Fibroblast of lung (primary cell): Measurements from ENCODE around the gene ADAMTS17. TPM values are rescaled to one million over a fixed set of nuclear protein-coding genes. Genes with fewer than 3 reads are reported as not detected.
A peak's percentile ranks its signal among the peaks of the same experiment; 100 is the strongest.

ENCODE experiments used
- DNase-seq, 2 donors: peaks; one replicate each; pipeline versions ENCODE4 v3.0.0 to v3.0.0-alpha.2; 2010; ENCODE audit warnings: low read depth in 2 of 2
- H2AFZ ChIP-seq: 2 replicates; pipeline ENCODE4 v1.5.1; 2012; ENCODE audit warnings: low read length, control low read depth, inconsistent platforms
- H3K27ac ChIP-seq: 2 replicates; pipeline ENCODE4 v1.5.1; 2011; ENCODE audit warnings: low read length, control low read depth; ENCODE audit not compliant: insufficient read depth
- H3K27me3 ChIP-seq: 2 replicates; pipeline ENCODE4 v1.5.1; 2011; ENCODE audit warnings: mild to moderate bottlenecking, low read length; ENCODE audit not compliant: control insufficient read depth, insufficient read depth
- H3K36me3 ChIP-seq: 2 replicates; pipeline ENCODE4 v1.5.1; 2011; ENCODE audit warnings: low read length; ENCODE audit not compliant: control insufficient read depth, insufficient read depth
- H3K4me1 ChIP-seq: 2 replicates; pipeline ENCODE4 v1.5.1; 2011; ENCODE audit warnings: low read length; ENCODE audit not compliant: control insufficient read depth, insufficient read depth; ENCODE audit errors: extremely low read depth
- H3K4me2 ChIP-seq: 2 replicates; pipeline ENCODE4 v1.5.1; 2011; ENCODE audit warnings: low read length, control low read depth; ENCODE audit not compliant: insufficient read depth; ENCODE audit errors: extremely low read depth
- H3K4me3 ChIP-seq, 4 experiments: fragments of 200-600 bp in 1 of 4; sonication (generic) in 1 of 4; replicated peaks in 1 of 4; 2 replicates each; pipeline ENCODE4 v1.5.1; 2011 to 2016; ENCODE audit warnings: low read length in 4 of 4, low read depth in 3 of 4, mild to moderate bottlenecking in 3 of 4, control low read depth in 2 of 4, inconsistent platforms in 1 of 4, mixed read lengths in 1 of 4; ENCODE audit not compliant: insufficient read depth in 1 of 4; ENCODE audit errors: control extremely low read depth in 1 of 4
- H3K79me2 ChIP-seq: 2 replicates; pipeline ENCODE4 v1.5.1; 2012; ENCODE audit warnings: mild to moderate bottlenecking, low read length, inconsistent platforms; ENCODE audit not compliant: control insufficient read depth, insufficient read depth
- H3K9ac ChIP-seq: 2 replicates; pipeline ENCODE4 v1.5.1; 2011; ENCODE audit warnings: mild to moderate bottlenecking, low read length, control low read depth; ENCODE audit not compliant: insufficient read depth
- H3K9me3 ChIP-seq: 2 replicates; pipeline ENCODE4 v1.5.1; 2012; ENCODE audit warnings: low read depth, low read length; ENCODE audit not compliant: control insufficient read depth, insufficient read depth
- H4K20me1 ChIP-seq: 2 replicates; pipeline ENCODE4 v1.5.1; 2011; ENCODE audit warnings: low read length; ENCODE audit not compliant: control insufficient read depth, insufficient read depth; ENCODE audit errors: extremely low read depth
- CTCF ChIP-seq, 2 donors: IDR thresholded peaks in 1 of 2; conservative IDR thresholded peaks in 1 of 2; 1 replicate in 1 of 2; 2 replicates in 1 of 2; pipeline ENCODE4 v1.5.1; 2011 to 2012; ENCODE audit warnings: low read length in 2 of 2, control low read depth in 1 of 2, inconsistent platforms in 1 of 2, low read depth in 1 of 2, mild to moderate bottlenecking in 1 of 2
- EZH2 ChIP-seq: IDR thresholded peaks from 2 replicates; pipeline ENCODE4 v1.5.1; 2012; ENCODE audit warnings: low read length, control low read depth, mild to moderate bottlenecking; ENCODE audit errors: missing control alignments
- polyA plus RNA-seq, 2 donors: library from polyadenylated mRNA; depleted of rRNA in 1 of 2; stranded (reverse) in 1 of 2; unstranded in 1 of 2; fragments of >200 nt; gene quantifications; 2 replicates each; pipeline ENCODE4 v1.2.1, GENCODE V29; 2011 to 2012; ENCODE audit warnings: missing spikeins in 1 of 2
- total RNA-seq: library from RNA; depleted of rRNA; stranded (reverse); fragments of >200 nt; gene quantifications from 2 replicates; pipeline ENCODE4 v1.2.1, GENCODE V29; 2014

ADAMTS17 gene
- total and polyA plus RNA-seq, 2 donors (not counting 1 experiment from before 2014, with no cell fraction given), result 0.09 to 0.17 TPM

DNA sequence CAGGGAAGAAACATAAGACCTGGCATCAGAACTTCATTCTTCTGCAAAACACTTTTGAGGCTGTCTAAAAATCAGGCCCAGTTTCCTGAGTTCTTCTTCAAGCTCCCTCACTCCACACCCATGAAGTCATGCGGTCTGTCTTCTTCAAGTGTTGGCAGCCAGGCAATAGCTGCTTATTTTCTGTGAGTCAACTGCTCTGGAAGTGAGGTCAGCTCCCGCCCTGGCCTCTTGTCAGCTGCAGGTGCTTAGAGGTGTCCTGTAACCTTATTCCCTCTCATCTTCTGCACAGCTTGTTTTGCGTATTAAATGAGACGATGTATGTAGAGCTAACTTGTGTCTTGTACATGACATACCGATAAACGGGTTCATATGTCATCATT lies 226.1 kb downstream of the ADAMTS17 start:
- TF ChIP-seq EZH2 (no peak), CTCF (conservative IDR thresholded peaks at IDR 0.05 in 1 of 2, IDR thresholded peaks at IDR 0.05 in 1 of 2; ENCODE audit: low read depth in 1 of 2, low read length in 2 of 2) (no peak)
- Histone ChIP-seq H3K4me3 (no peak overlapping the region), H4K20me1 (no peaks in the 10 kb centered on the region), H3K27me3 (no peaks in the 10 kb centered on the region), H3K9me3 (no peaks in the 10 kb centered on the region), H3K4me2 (no peak overlapping the region), H3K27ac (no peak overlapping the region), H3K9ac (no peak overlapping the region), H2AFZ (no peak overlapping the region), H3K36me3 (no peaks in the 10 kb centered on the region), H3K79me2 (no peaks in the 10 kb centered on the region), H3K4me1 (peaks cover 16% of the 10 kb centered on the region)
- DNase-seq, result peak; percentile 63 to 97

GRCh38 chr15:100115066-100115710 lies 226.6 kb downstream of the ADAMTS17 start:
- Histone ChIP-seq H3K36me3 (no peaks in the 10 kb centered on the region), H3K4me1 (peaks cover 19% of the 10 kb centered on the region), H3K9me3 (no peaks in the 10 kb centered on the region), H3K4me3 (no peak overlapping the region), H3K4me2 (no peak overlapping the region), H2AFZ (no peak overlapping the region), H3K27ac (peak overlapping the region; percentile 41), H4K20me1 (no peaks in the 10 kb centered on the region), H3K79me2 (no peaks in the 10 kb centered on the region), H3K27me3 (no peaks in the 10 kb centered on the region), H3K9ac (no peak overlapping the region)
- no peak for TF ChIP-seq CTCF (conservative IDR thresholded peaks at IDR 0.05 in 1 of 2, IDR thresholded peaks at IDR 0.05 in 1 of 2; ENCODE audit: low read depth in 1 of 2, low read length in 2 of 2)
- no peak for TF ChIP-seq EZH2
- no peak for DNase-seq

- H3K4me3 ChIP-seq, result peak overlapping the region in 2 of 4 experiments; percentile 20 to 29
- peak; percentile 54 to 87 for DNase-seq
These were observed 227.2 kb downstream of the ADAMTS17 start for GRCh38 chr15:100114571-100114970.

More at GRCh38 chr15:100114571-100114970, 227.2 kb downstream of the ADAMTS17 start:
- H2AFZ ChIP-seq, result peak overlapping the region; percentile 56
- peaks cover 19% of the 10 kb centered on the region for H3K4me1 ChIP-seq
- TF ChIP-seq EZH2 (no peak), CTCF (conservative IDR thresholded peaks at IDR 0.05 in 1 of 2, IDR thresholded peaks at IDR 0.05 in 1 of 2; ENCODE audit: low read depth in 1 of 2, low read length in 2 of 2) (no peak)
- no peak overlapping the region for H3K9ac ChIP-seq
- no peaks in the 10 kb centered on the region for H3K79me2 ChIP-seq
- peak overlapping the region; percentile 42 for H3K4me2 ChIP-seq
- H3K27me3 ChIP-seq, result no peaks in the 10 kb centered on the region
- H3K36me3 ChIP-seq, result no peaks in the 10 kb centered on the region
- no peaks in the 10 kb centered on the region for H3K9me3 ChIP-seq
- no peaks in the 10 kb centered on the region for H4K20me1 ChIP-seq
- H3K27ac ChIP-seq, result peak overlapping the region; percentile 41
